Measurements from ENCODE around the gene SPATS2.
"Not testable (repeated sequence)": the region's sequence is repeated elsewhere in the genome, so short reads cannot be mapped to it uniquely, and the experiment has no call there.

The SPATS2 gene

DNA sequence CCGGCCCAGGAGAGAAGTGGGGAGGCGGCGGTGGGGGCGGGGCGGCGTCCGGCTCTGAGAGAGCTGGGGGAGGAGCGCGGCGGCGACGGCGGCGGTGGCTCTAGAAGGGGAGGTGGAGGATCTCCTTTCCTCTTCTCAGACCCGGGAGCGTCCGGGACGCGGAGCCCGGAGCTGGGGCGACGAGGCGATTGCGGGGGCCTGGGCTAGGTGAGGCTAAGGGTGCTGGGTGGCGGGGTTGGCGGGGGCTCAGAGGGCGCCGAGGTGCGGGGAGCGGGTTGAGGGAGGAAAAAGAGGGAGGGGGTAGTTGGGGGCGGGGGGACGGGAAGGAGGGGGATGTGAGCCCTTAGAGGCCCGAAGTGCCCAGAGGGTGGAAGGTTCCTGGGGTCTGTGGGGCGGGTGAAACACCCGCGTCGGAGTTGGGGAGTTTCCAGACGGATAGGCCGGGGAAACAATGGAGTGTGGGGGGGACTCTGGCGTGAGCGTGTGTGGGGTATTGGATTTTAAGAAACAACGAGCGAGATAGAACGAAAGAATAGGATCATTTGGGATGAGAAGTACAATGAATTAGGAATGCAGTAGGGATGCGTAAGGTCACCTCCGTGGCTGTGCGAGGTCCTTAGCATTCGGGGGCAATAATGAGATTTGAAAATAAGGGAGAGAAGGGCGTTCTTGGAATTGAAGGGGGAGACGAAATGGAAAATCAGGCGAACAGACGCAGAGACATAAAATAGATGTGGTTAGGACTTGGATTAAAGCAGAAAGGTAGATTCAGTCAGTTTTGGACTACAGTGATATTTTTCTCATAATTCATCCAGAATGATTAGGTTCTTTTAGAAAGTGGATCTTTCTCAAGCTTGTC, at the start of gene SPATS2:
Gene SPATS2, plus strand, starts transcription at position 82 of the 859 bp plus-strand sequence. CDS start 93,551 bp downstream, outside the sequence.
- DNase-seq (ENCODE audit: low spot score) = peak; percentile 40

DNA sequence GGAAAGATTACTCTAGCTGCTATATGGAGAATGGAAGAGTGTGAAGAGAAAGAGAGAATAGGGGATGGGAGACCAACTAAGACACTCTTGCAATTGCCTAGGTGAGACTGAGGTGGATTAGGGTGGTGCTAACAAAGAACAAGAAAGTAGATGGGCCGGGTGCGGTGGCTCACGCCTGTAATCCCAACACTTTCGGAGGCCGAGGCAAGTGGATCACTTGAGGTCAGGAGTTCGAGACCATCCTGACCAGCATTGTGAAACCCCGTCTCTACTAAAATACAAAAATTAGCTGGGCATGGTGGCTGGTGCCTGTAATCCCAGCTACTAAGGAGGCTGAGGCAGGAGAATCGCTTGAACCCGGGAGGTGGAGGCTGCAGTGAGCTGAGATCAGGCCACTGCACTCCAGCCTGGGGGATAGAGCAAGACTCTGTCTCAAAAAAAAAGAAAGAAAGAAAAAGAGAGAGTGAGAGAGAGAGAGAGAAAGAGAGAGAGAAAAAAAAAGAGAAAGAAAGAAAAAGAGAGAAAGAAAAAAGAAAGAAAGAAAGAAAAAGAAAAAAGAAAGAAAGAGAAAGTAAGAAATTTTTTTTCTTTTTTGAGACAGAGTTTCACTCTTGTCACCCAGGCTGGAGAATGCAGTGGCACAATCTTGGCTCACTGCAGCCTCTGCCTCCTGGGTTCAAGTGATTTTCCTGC, 46.7 kb upstream of the SPATS2 start:
- DNase-seq (ENCODE audit: low spot score) = not testable (repeated sequence)

GRCh38 chr12:49322367-49322707, 44.9 kb upstream of the SPATS2 start:
- DNase-seq (ENCODE audit: low spot score) = no peak

GRCh38 chr12:49322708-49323523, 44.3 kb upstream of the SPATS2 start, which contains the start of gene TROAP:
TSS of gene TROAP (plus strand) at chr12:49323255. CDS start at chr12:49323609, 354 bp downstream.
- DNase-seq (ENCODE audit: low spot score) = peak; percentile 99

DNA sequence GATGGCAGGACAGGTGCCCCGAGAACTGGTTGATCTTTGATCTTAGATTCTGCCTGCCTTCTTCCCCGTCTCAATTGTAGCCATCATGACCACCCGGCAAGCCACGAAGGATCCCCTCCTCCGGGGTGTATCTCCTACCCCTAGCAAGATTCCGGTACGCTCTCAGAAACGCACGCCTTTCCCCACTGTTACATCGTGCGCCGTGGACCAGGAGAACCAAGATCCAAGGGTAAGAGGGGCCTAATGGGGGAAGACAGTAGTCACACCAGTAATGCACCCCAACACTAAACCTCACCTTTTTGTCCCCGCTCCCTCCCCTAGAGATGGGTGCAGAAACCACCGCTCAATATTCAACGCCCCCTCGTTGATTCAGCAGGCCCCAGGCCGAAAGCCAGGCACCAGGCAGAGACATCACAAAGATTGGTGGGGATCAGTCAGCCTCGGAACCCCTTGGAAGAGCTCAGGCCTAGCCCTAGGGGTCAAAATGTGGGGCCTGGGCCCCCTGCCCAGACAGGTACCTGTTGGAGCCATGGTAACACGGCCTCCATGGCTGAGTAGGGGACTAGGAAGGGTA, 43.7 kb upstream of the SPATS2 start:
- DNase-seq (ENCODE audit: low spot score) = no peak

- DNase-seq (ENCODE audit: low spot score) = no peak
Measured at GRCh38 chr12:49325606-49326005, 41.7 kb upstream of the SPATS2 start.

DNA sequence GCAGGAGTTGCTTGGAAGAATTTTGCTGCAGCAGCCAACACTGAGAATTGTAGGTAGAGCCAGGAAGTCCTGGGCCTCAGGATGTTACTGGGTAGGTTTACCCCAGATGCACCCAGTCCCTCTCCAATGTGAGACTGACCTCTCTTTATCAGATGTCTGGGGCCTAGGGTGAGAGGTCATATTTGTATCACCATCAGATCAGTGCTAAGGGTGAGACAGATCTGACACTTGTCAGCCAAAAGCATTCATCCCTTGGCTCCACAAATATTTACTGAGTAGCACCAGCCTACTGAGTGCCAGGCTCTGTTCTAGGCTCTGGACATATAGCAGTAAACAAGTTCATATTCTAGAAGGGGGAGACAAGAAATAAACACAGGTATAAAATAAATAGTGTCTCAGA, 39.9 kb upstream of the SPATS2 start:
- no peak for DNase-seq (ENCODE audit: low spot score)

DNA sequence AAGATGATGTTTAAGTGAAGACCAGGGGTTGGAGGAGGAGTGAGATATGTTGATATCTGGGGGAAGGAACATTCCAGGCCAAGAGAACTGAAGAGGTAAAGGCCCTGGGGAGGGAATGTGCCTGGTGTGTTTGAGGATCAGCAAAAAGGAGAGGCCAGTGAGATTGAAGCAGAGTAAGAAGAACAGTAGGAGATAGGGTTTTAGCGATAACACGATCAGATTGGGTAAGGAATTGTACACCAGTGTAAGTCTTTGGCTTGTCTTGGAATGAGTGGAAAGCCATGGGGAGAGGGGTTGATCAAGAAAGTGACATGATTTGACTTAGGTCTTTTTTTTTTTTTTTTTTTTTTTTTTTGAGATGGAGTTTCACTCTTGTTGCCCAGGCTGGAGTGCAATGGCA, 39.4 kb upstream of the SPATS2 start:
- no peak for DNase-seq (ENCODE audit: low spot score)

GRCh38 chr12:49328816-49329215, 38.4 kb upstream of the SPATS2 start:
- DNase-seq (ENCODE audit: low spot score) = no peak

- DNase-seq (ENCODE audit: low spot score) = no peak
Measured at GRCh38 chr12:49330032-49330619, 37.1 kb upstream of the SPATS2 start.

DNA sequence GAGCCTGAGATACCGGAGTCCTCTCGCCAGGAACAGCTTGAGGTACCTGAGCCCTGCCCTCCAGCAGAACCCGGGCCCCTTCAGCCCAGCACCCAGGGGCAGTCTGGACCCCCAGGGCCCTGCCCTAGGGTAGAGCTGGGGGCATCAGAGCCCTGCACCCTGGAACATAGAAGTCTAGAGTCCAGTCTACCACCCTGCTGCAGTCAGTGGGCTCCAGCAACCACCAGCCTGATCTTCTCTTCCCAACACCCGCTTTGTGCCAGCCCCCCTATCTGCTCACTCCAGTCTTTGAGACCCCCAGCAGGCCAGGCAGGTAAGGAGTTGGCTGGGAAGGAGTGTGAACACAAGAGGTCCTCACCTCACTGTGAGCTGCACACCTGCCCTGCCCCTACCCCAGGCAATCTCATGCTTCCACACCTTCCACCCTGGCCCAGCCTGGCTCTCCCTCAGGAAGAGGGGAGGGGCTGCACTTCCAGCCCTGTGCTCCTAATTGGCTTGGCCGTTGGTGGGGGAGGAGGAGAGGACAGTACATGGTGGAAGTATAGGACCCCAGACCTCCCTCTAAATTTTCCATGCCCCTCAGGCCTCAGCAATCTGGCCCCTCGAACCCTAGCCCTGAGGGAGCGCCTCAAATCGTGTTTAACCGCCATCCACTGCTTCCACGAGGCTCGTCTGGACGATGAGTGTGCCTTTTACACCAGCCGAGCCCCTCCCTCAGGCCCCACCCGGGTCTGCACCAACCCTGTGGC, 36.5 kb upstream of the SPATS2 start:
- no peak for DNase-seq (ENCODE audit: low spot score)

- peak; percentile 86 for DNase-seq (ENCODE audit: low spot score)
Measured at GRCh38 chr12:49331380-49332222, 35.7 kb upstream of the SPATS2 start.

- DNase-seq (ENCODE audit: low spot score) = no peak
Measured at GRCh38 chr12:49332441-49332861, 34.8 kb upstream of the SPATS2 start.

- DNase-seq (ENCODE audit: low spot score) = no peak
Measured at GRCh38 chr12:49332891-49333371, 34.3 kb upstream of the SPATS2 start.

GRCh38 chr12:49333778-49334177, 33.5 kb upstream of the SPATS2 start:
- DNase-seq (ENCODE audit: low spot score) = not testable (repeated sequence)

- DNase-seq (ENCODE audit: low spot score) = no peak
Measured at GRCh38 chr12:49334226-49334625, 33.0 kb upstream of the SPATS2 start.

DNA sequence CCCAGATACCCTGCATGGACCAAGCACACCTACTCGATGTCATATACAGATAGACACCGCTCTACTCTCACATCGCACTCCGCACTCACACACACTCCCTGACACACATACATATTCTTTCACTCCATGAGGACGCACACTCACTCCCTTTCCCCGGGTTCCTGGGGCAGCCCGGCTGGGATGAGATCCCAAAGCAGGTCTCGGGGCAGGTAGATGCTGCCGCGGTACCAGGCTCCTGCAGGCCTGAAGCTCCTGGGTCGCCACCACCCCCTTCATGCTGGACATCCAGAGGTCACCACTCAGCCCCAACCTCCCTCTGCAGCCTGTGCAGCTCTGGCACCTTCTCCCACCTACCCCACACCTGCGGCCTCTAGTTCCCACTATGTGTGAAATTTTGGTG, 32.6 kb upstream of the SPATS2 start:
- DNase-seq (ENCODE audit: low spot score) = no peak

- no peak for DNase-seq (ENCODE audit: low spot score)
Measured at GRCh38 chr12:49335118-49335954, 31.9 kb upstream of the SPATS2 start.
